ENCODE measurements around the gene SH3BP4. TPM values are rescaled to one million over a fixed set of nuclear protein-coding genes. Genes with fewer than 3 reads are reported as not detected.

SH3BP4 gene
- total and polyA plus RNA-seq, 2 of the 13 experiments (the other 11 are each of a cell fraction or from before 2014, with no cell fraction given), result 34.6 to 99.1 TPM

- TF ChIP-seq TFDP2 (CRISPR knock-in tag; IDR thresholded peaks at IDR 0.05), result no peak
- no peak for TF ChIP-seq ATF3 (CRISPR knock-in tag; IDR thresholded peaks at IDR 0.05)
- peak; percentile 44; the same call in 1 of the 2 replicates for TF ChIP-seq TFAP4 (IDR thresholded peaks at IDR 0.05; ENCODE audit: borderline replicate concordance, low read depth)
- TF ChIP-seq ZNF660 (CRISPR knock-in tag; IDR thresholded peaks at IDR 0.05; ENCODE audit: borderline replicate concordance, low read depth), result no peak
- TF ChIP-seq TOPORS (CRISPR knock-in tag; IDR thresholded peaks at IDR 0.05), result no peak
- TF ChIP-seq ZNF605 (CRISPR knock-in tag; IDR thresholded peaks at IDR 0.05), result 0 out of 2 replicates have a peak, but pooled peaks have one; percentile 23
- TF ChIP-seq ZNF121 (CRISPR knock-in tag; IDR thresholded peaks at IDR 0.05), result 0 out of 2 replicates have a peak, but pooled peaks have one; percentile 8
- no peak for TF ChIP-seq ZNF580 (CRISPR knock-in tag; IDR thresholded peaks at IDR 0.05; ENCODE audit: borderline replicate concordance, low read depth)
- no peak for TF ChIP-seq ZNF749 (CRISPR knock-in tag; IDR thresholded peaks at IDR 0.05; ENCODE audit: borderline replicate concordance)
- TF ChIP-seq RARG (CRISPR knock-in tag; IDR thresholded peaks at IDR 0.05; ENCODE audit: low read depth), result no peak
- TF ChIP-seq ZNF589 (CRISPR knock-in tag; conservative IDR thresholded peaks at IDR 0.05), result no peak
- TF ChIP-seq ATAD3A (CRISPR knock-in tag; IDR thresholded peaks at IDR 0.05), result no peak
- TF ChIP-seq ZBTB37 (CRISPR knock-in tag; IDR thresholded peaks at IDR 0.05), result no peak
- TF ChIP-seq SMARCC2 (IDR thresholded peaks at IDR 0.05), result no peak
- TF ChIP-seq KDM5B (CRISPR knock-in tag; IDR thresholded peaks at IDR 0.05; ENCODE audit: borderline replicate concordance), result no peak; the same call in 1 of the 2 replicates
- TF ChIP-seq ZNF224 (CRISPR knock-in tag; IDR thresholded peaks at IDR 0.05), result no peak
- TF ChIP-seq NFRKB (IDR thresholded peaks at IDR 0.05), result no peak
- TF ChIP-seq ZNF296 (CRISPR knock-in tag; conservative IDR thresholded peaks at IDR 0.05), result no peak
- no peak for TF ChIP-seq ZNF33A (CRISPR knock-in tag; IDR thresholded peaks at IDR 0.05; ENCODE audit: borderline replicate concordance)
- no peak for TF ChIP-seq ZNF256 (CRISPR knock-in tag; conservative IDR thresholded peaks at IDR 0.05)
- no peak; the same call in 1 of the 2 replicates for TF ChIP-seq GABPB1 (CRISPR knock-in tag; IDR thresholded peaks at IDR 0.05)
- TF ChIP-seq ZNF260 (CRISPR knock-in tag; IDR thresholded peaks at IDR 0.05; ENCODE audit: borderline replicate concordance, low read depth), result no peak
- no peak for TF ChIP-seq ESRRA (CRISPR knock-in tag; IDR thresholded peaks at IDR 0.05; ENCODE audit: low read depth)
- TF ChIP-seq PCBP1 (IDR thresholded peaks at IDR 0.05; ENCODE audit: borderline replicate concordance, low read depth, low read length), result no peak
- TF ChIP-seq MED1 (CRISPR knock-in tag; IDR thresholded peaks at IDR 0.05), result peak; percentile 65; the same call in 1 of the 2 replicates
- no peak for TF ChIP-seq ATF7 (IDR thresholded peaks at IDR 0.05)
- no peak for TF ChIP-seq ATF7 (CRISPR knock-in tag; IDR thresholded peaks at IDR 0.05)
- no peak for TF ChIP-seq ZZZ3 (CRISPR knock-in tag; IDR thresholded peaks at IDR 0.05; ENCODE audit: borderline replicate concordance)
- TF ChIP-seq CREM (IDR thresholded peaks at IDR 0.05), result 0 out of 2 replicates have a peak, but pooled peaks have one; percentile 46
- TF ChIP-seq CREM (CRISPR knock-in tag; IDR thresholded peaks at IDR 0.05), result no peak
Measured at GRCh38 chr2:234977228-234977679, 25.4 kb downstream of the SH3BP4 start (continued).

Data from HepG2 (cell line).